Fibroblast of peridontal ligament (primary cell): ENCODE results near the gene JMJD6.

ENCODE experiments used
- DNase-seq: peaks from one replicate; pipeline ENCODE4 v3.0.0-alpha.2; 2010; ENCODE audit errors: extremely low read depth

JMJD6 gene

GRCh38 chr17:76697702-76698465, 28.5 kb downstream of the JMJD6 start:
- peak; percentile 55 for DNase-seq

GRCh38 chr17:76696763-76697701, 29.4 kb downstream of the JMJD6 start:
- no peak for DNase-seq

GRCh38 chr17:76695059-76695831, 31.2 kb downstream of the JMJD6 start:
- DNase-seq: no peak

- DNase-seq: no peak
These were observed 34.8 kb downstream of the JMJD6 start for GRCh38 chr17:76691379-76692191.

GRCh38 chr17:76690596-76691280, 35.7 kb downstream of the JMJD6 start:
- no peak for DNase-seq

- DNase-seq: no peak
These were observed 36.5 kb downstream of the JMJD6 start for GRCh38 chr17:76689859-76690258.

GRCh38 chr17:76688165-76688622, 38.2 kb downstream of the JMJD6 start:
- no peak for DNase-seq

GRCh38 chr17:76687298-76688164, 38.9 kb downstream of the JMJD6 start:
- no peak for DNase-seq

GRCh38 chr17:76686538-76687297, 39.7 kb downstream of the JMJD6 start:
- no peak for DNase-seq

GRCh38 chr17:76685846-76686245, 40.6 kb downstream of the JMJD6 start:
- no peak for DNase-seq

- DNase-seq: no peak
These were observed 41.0 kb downstream of the JMJD6 start for GRCh38 chr17:76685366-76685765.

GRCh38 chr17:76684756-76685155, 41.6 kb downstream of the JMJD6 start:
- DNase-seq: no peak

- DNase-seq: no peak
These were observed 42.3 kb downstream of the JMJD6 start for GRCh38 chr17:76683921-76684745.

GRCh38 chr17:76683011-76683755, 43.2 kb downstream of the JMJD6 start:
- DNase-seq: no peak

GRCh38 chr17:76682296-76682695, 44.1 kb downstream of the JMJD6 start:
- peak; percentile 54 for DNase-seq

- DNase-seq: peak; percentile 67
These were observed 44.9 kb downstream of the JMJD6 start for GRCh38 chr17:76681222-76682137.
